ENCODE data around the gene NHS. TPM values are rescaled to one million over a fixed set of nuclear protein-coding genes. Genes with fewer than 3 reads are reported as not detected.

Gene NHS
- total RNA-seq, 2 donors from 2014 or later: 6.0 to 7.3 TPM

DNA sequence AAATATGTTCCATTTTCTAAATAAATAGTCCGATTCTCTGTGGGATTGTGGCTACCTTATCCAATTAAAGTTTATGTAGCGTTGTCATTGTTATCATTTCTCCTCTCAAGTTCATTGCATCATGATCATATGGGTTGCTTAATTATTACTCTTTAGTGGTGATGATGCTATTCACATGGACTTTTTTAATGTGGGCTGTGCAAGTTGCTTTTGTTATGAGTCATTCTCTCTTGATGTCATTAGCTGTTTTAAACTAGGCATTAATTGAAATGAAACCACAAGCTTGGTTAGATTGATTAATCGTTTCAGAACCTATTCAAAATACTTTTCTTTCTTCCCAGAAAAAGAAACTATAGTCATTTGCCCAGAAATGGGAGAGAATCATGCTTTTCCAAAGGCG, 38.2 kb downstream of the NHS start:
- Histone ChIP-seq H3K9me3 (ENCODE audit: control insufficient read depth, low read length) (no peaks in the 10 kb centered on the region), H3K4me1 (ENCODE audit: control insufficient read depth, insufficient read depth, low read length) (no peaks in the 10 kb centered on the region), H3K4me3 (ENCODE audit: low read length) (no peak overlapping the region), H3K36me3 (ENCODE audit: control insufficient read depth, insufficient read depth, low read length) (no peaks in the 10 kb centered on the region), H3K27ac (ENCODE audit: low read depth, low read length) (no peak overlapping the region), H3K9ac (ENCODE audit: extremely low read depth, low read length, poor library complexity, severe bottlenecking) (no peak overlapping the region), H3K27me3 (ENCODE audit: control insufficient read depth, insufficient read depth, low read length, poor library complexity, severe bottlenecking) (no peaks in the 10 kb centered on the region)
- DNase-seq: no peak
- Mint-ChIP-seq H3K4me1 (peaks cover 61% of the 10 kb centered on the region), H3K27me3 (ENCODE audit: insufficient read depth) (no peaks in the 10 kb centered on the region), H3K9me3 (peaks cover 2% of the 10 kb centered on the region), H3K36me3 (ENCODE audit: low read depth) (no peaks in the 10 kb centered on the region), H3K4me3 (no peak overlapping the region), H3K27ac (no peak overlapping the region)
- WGBS, 2 experiments (ENCODE audit: insufficient coverage in 1 of 2, insufficient read length in 1 of 2): 90% methylated on average over 3 of the region's 4 CpGs; no CpG with 5 or more reads in 1 of the 2 experiments
- TF ChIP-seq, protein P1, sequence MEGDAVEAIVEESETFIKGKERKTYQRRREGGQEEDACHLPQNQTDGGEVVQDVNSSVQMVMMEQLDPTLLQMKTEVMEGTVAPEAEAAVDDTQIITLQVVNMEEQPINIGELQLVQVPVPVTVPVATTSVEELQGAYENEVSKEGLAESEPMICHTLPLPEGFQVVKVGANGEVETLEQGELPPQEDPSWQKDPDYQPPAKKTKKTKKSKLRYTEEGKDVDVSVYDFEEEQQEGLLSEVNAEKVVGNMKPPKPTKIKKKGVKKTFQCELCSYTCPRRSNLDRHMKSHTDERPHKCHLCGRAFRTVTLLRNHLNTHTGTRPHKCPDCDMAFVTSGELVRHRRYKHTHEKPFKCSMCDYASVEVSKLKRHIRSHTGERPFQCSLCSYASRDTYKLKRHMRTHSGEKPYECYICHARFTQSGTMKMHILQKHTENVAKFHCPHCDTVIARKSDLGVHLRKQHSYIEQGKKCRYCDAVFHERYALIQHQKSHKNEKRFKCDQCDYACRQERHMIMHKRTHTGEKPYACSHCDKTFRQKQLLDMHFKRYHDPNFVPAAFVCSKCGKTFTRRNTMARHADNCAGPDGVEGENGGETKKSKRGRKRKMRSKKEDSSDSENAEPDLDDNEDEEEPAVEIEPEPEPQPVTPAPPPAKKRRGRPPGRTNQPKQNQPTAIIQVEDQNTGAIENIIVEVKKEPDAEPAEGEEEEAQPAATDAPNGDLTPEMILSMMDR (conservative IDR thresholded peaks at IDR 0.05): no peak

GRCh38 chrX:17414027-17414658, 39.1 kb downstream of the NHS start:
- Histone ChIP-seq H3K9ac (ENCODE audit: extremely low read depth, low read length, poor library complexity, severe bottlenecking) (no peak overlapping the region), H3K4me1 (ENCODE audit: control insufficient read depth, insufficient read depth, low read length) (no peaks in the 10 kb centered on the region), H3K27ac (ENCODE audit: low read depth, low read length) (peak overlapping the region; percentile 2), H3K4me3 (ENCODE audit: low read length) (peak overlapping the region; percentile 61), H3K36me3 (ENCODE audit: control insufficient read depth, insufficient read depth, low read length) (no peaks in the 10 kb centered on the region), H3K9me3 (ENCODE audit: control insufficient read depth, low read length) (no peaks in the 10 kb centered on the region), H3K27me3 (ENCODE audit: control insufficient read depth, insufficient read depth, low read length, poor library complexity, severe bottlenecking) (no peaks in the 10 kb centered on the region)
- no peak for DNase-seq
- no peaks in the 10 kb centered on the region for H3K9me3 Mint-ChIP-seq
- H3K4me3 Mint-ChIP-seq: peak overlapping the region; percentile 32
- peaks cover 56% of the 10 kb centered on the region for H3K4me1 Mint-ChIP-seq
- TF ChIP-seq, protein P1 (conservative IDR thresholded peaks at IDR 0.05): no peak
- H3K27me3 Mint-ChIP-seq (ENCODE audit: insufficient read depth): no peaks in the 10 kb centered on the region
- H3K36me3 Mint-ChIP-seq (ENCODE audit: low read depth): no peaks in the 10 kb centered on the region
- 88 to 100% methylated on average over 2 to 7 of the region's 7 CpGs for WGBS, 2 experiments (ENCODE audit: insufficient coverage in 1 of 2, insufficient read length in 1 of 2)
- H3K27ac Mint-ChIP-seq: peak overlapping the region; percentile 79

DNA sequence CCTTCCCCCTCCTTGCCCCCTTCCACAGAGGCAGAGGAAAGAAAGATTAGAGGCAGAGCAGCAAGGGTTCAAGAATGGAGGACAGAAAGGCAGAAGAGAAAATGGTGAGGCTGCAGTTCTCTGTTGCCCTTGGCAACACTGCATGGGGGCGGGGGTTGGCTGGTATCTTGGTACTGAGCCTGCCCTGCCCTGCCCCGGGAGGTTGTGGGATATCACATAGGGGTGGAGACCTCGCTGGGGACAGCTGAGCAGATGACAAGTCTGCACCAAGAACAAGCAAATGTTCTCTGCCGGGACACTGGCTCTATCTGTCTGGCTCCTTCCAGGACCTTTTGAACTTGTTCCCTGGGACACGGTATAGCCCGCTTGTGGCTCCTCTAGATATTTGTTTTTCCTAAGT, 39.8 kb downstream of the NHS start:
- no peaks in the 10 kb centered on the region for H3K9me3 Mint-ChIP-seq
- H3K9me3 ChIP-seq (ENCODE audit: control insufficient read depth, low read length): no peaks in the 10 kb centered on the region
- whole genome bisulfite sequencing, 2 experiments (ENCODE audit: insufficient coverage in 1 of 2, insufficient read length in 1 of 2): 0 to 8% methylated on average over 1 to 6 of the region's 6 CpGs
- peak overlapping the region; percentile 50 for H3K27ac ChIP-seq (ENCODE audit: low read depth, low read length)
- no peaks in the 10 kb centered on the region for H3K4me1 ChIP-seq (ENCODE audit: control insufficient read depth, insufficient read depth, low read length)
- peak; percentile 79 for DNase-seq
- H3K9ac ChIP-seq (ENCODE audit: extremely low read depth, low read length, poor library complexity, severe bottlenecking): no peak overlapping the region
- H3K4me1 Mint-ChIP-seq: peaks cover 50% of the 10 kb centered on the region
- H3K27me3 ChIP-seq (ENCODE audit: control insufficient read depth, insufficient read depth, low read length, poor library complexity, severe bottlenecking): no peaks in the 10 kb centered on the region
- H3K36me3 Mint-ChIP-seq (ENCODE audit: low read depth): no peaks in the 10 kb centered on the region
- TF ChIP-seq, protein P1 (conservative IDR thresholded peaks at IDR 0.05): no peak
- H3K36me3 ChIP-seq (ENCODE audit: control insufficient read depth, insufficient read depth, low read length): no peaks in the 10 kb centered on the region
- peak overlapping the region; percentile 79 for H3K27ac Mint-ChIP-seq
- H3K4me3 ChIP-seq (ENCODE audit: low read length): peak overlapping the region; percentile 61
- peak overlapping the region; percentile 32 for H3K4me3 Mint-ChIP-seq
- no peaks in the 10 kb centered on the region for H3K27me3 Mint-ChIP-seq (ENCODE audit: insufficient read depth)
